Measurements from ENCODE around the gene HOXB2.

Gene HOXB2

DNA sequence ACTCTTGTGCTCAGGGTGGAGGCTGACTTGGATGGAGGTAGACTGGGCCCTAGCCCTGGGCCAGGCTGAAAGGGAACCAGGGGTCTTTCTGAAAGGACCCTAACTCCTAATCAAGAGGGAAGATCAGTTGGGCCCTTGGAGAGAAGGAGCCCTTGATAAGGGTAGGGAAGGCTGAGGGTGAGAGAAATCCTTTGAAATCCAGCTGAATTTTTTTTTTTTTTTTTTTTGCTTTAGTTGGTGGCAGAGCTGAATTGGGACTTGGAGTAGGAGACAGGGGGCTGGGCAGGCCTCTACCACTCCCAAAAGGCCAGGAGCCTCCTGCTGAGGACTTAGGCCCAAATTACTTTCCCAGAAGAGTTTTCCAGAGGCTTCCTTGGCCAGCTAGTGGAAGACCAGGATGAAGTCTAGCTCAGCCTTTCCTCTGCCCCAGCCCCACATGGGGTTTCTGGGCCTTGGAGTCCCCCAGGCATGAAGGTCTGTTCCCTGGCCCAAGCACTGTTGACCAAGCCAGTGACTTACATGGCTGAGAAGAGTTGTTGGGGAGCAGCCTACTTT, 45.8 kb upstream of the HOXB2 start:
- Histone ChIP-seq H3K36me3 (ENCODE audit: insufficient read depth, low read length) (no peaks in the 10 kb centered on the region), H3K4me1 (ENCODE audit: insufficient read depth, low read length, severe bottlenecking) (peaks cover 4% of the 10 kb centered on the region), H3K79me2 (ENCODE audit: insufficient read depth, low read length) (no peaks in the 10 kb centered on the region), H3K27ac (ENCODE audit: low read depth, low read length, poor library complexity, severe bottlenecking) (no peak overlapping the region), H3K4me2 (ENCODE audit: low read length) (no peak overlapping the region), H3K4me3 (ENCODE audit: low read depth, low read length, poor library complexity, severe bottlenecking) (no peak overlapping the region), H3K27me3 (ENCODE audit: insufficient read depth, low read length) (no peaks in the 10 kb centered on the region), H3F3A (ENCODE audit: insufficient read depth, low read length) (no peaks in the 10 kb centered on the region), H3K9ac (ENCODE audit: low read length) (no peak overlapping the region), H4K20me1 (ENCODE audit: insufficient read depth, low read length) (no peaks in the 10 kb centered on the region), H3K9me2 (ENCODE audit: low read depth, low read length) (no peaks in the 10 kb centered on the region), H3K9me3 (ENCODE audit: low read length) (no peaks in the 10 kb centered on the region), H2AFZ (ENCODE audit: low read length) (no peak overlapping the region)
- TF ChIP-seq, protein P1, sequence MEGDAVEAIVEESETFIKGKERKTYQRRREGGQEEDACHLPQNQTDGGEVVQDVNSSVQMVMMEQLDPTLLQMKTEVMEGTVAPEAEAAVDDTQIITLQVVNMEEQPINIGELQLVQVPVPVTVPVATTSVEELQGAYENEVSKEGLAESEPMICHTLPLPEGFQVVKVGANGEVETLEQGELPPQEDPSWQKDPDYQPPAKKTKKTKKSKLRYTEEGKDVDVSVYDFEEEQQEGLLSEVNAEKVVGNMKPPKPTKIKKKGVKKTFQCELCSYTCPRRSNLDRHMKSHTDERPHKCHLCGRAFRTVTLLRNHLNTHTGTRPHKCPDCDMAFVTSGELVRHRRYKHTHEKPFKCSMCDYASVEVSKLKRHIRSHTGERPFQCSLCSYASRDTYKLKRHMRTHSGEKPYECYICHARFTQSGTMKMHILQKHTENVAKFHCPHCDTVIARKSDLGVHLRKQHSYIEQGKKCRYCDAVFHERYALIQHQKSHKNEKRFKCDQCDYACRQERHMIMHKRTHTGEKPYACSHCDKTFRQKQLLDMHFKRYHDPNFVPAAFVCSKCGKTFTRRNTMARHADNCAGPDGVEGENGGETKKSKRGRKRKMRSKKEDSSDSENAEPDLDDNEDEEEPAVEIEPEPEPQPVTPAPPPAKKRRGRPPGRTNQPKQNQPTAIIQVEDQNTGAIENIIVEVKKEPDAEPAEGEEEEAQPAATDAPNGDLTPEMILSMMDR (IDR thresholded peaks at IDR 0.05; ENCODE audit: low read length), result no peak
- no peak for TF ChIP-seq EZH2 (IDR thresholded peaks at IDR 0.05; ENCODE audit: borderline replicate concordance, low read length)

DNA sequence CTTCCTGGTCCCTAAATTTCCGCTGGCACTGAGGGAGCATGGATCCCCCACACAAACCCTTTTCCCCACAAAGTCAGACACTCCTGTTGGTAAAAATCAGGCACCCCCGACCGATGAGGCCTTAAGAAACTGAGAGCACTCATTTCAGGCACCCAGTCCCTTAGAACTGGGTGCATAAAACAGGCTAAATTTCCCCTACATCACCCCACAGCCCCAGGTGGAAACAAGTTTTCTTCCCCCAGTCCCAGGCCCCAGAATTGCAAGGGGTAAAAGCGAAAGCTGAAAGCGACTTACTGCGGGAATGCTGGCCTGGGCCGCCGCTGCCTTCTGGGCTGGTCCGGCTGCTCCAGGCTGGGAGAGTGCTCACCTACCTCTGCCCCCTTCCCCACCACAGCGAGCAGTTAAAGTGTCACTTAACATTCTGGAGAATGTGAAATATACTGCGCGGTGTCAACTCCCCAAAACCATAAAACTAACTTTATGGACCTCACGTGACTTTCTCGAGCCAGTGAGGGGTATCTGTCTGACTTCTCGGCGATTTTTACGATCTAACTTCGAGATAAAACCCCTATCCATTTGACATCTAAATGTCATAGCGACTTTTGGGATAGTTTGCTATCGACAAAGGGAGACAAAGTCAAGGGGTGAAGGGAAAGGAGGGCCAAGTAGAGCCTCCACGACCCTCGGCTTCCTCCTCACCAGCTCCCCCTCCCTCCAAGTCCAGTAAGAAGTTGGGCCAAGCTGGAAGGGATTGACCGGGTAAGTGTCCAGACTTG, 45.1 kb upstream of the HOXB2 start, which contains the start of gene HOXB3:
Gene HOXB3 (minus strand): TSS at position 411 of the 776 bp plus-strand sequence. CDS start 37,767 bp downstream, outside the sequence.
- Histone ChIP-seq H3K36me3 (ENCODE audit: insufficient read depth, low read length) (no peaks in the 10 kb centered on the region), H3F3A (ENCODE audit: insufficient read depth, low read length) (no peaks in the 10 kb centered on the region), H3K4me1 (ENCODE audit: insufficient read depth, low read length, severe bottlenecking) (peaks cover 7% of the 10 kb centered on the region), H3K4me2 (ENCODE audit: low read length) (no peak within 1 kb of the TSS), H2AFZ (ENCODE audit: low read length) (no peak within 1 kb of the TSS), H3K27me3 (ENCODE audit: insufficient read depth, low read length) (no peaks in the 10 kb centered on the region), H3K79me2 (ENCODE audit: insufficient read depth, low read length) (no peaks in the 10 kb centered on the region), H3K9me2 (ENCODE audit: low read depth, low read length) (no peaks in the 10 kb centered on the region), H3K9me3 (ENCODE audit: low read length) (no peaks in the 10 kb centered on the region), H4K20me1 (ENCODE audit: insufficient read depth, low read length) (no peaks in the 10 kb centered on the region), H3K27ac (ENCODE audit: low read depth, low read length, poor library complexity, severe bottlenecking) (no peak within 1 kb of the TSS), H3K9ac (ENCODE audit: low read length) (no peak within 1 kb of the TSS), H3K4me3 (ENCODE audit: low read depth, low read length, poor library complexity, severe bottlenecking) (no peak within 1 kb of the TSS)
- TF ChIP-seq, protein P1 (IDR thresholded peaks at IDR 0.05; ENCODE audit: low read length), result no peak
- no peak for TF ChIP-seq EZH2 (IDR thresholded peaks at IDR 0.05; ENCODE audit: borderline replicate concordance, low read length)

DNA sequence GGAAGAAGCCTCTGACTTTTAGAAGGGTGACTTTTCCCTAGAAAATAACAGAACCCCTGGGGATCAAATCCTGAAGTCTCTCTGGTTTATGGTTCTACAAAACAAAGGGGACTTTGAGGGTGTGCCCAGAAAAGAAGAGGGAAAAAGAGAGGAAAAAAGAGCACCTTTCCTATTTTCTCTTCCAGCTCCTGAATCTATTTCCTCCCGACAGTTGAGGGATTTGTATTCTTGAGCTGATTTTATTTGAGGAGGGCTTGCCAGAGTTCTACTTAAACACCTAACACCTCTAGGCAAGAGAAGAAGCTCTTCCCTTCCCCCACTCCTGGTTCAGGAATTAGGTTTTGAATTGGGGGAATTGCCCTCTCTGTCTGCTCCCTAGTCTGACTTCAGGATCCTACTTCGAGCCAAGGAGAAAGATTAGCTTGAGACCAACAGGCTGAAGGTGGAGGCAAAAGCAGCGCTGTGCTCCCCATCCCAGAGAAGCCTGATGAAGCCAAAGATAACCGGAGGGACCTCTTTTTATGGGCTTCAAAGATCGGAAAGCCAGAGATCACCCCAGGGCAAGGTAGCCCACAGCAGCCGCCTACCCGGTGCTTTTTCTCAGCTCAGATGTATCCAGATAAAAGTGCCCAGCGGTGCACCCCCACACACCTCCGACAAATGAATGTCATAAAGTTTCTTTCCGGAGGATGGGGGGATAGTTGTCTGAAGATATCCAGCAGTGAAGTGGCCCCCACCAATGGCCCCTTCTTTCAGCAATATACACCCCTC, 44.3 kb upstream of the HOXB2 start:
- Histone ChIP-seq H3K9ac (ENCODE audit: low read length) (no peak overlapping the region), H3K27me3 (ENCODE audit: insufficient read depth, low read length) (no peaks in the 10 kb centered on the region), H3K9me2 (ENCODE audit: low read depth, low read length) (no peaks in the 10 kb centered on the region), H3F3A (ENCODE audit: insufficient read depth, low read length) (no peaks in the 10 kb centered on the region), H3K9me3 (ENCODE audit: low read length) (no peaks in the 10 kb centered on the region), H3K4me3 (ENCODE audit: low read depth, low read length, poor library complexity, severe bottlenecking) (no peak overlapping the region), H2AFZ (ENCODE audit: low read length) (no peak overlapping the region), H3K4me1 (ENCODE audit: insufficient read depth, low read length, severe bottlenecking) (peaks cover 7% of the 10 kb centered on the region), H3K27ac (ENCODE audit: low read depth, low read length, poor library complexity, severe bottlenecking) (no peak overlapping the region), H3K4me2 (ENCODE audit: low read length) (no peak overlapping the region), H3K79me2 (ENCODE audit: insufficient read depth, low read length) (no peaks in the 10 kb centered on the region), H3K36me3 (ENCODE audit: insufficient read depth, low read length) (no peaks in the 10 kb centered on the region), H4K20me1 (ENCODE audit: insufficient read depth, low read length) (no peaks in the 10 kb centered on the region)
- TF ChIP-seq, protein P1 (IDR thresholded peaks at IDR 0.05; ENCODE audit: low read length), result no peak
- TF ChIP-seq EZH2 (IDR thresholded peaks at IDR 0.05; ENCODE audit: borderline replicate concordance, low read length), result no peak
